ENCODE measurements around the gene MVD.

- TF ChIP-seq CTCF (IDR thresholded peaks at IDR 0.05; ENCODE audit: low read length) (no peak), EZH2 (IDR thresholded peaks at IDR 0.05; ENCODE audit: borderline replicate concordance, low read length) (no peak)
Observed at GRCh38 chr16:88691924-88692560, 29.2 kb upstream of the MVD start.

All from OCI-LY1 (cell line).